ENCODE results near the gene LPAR3.

The LPAR3 gene

DNA sequence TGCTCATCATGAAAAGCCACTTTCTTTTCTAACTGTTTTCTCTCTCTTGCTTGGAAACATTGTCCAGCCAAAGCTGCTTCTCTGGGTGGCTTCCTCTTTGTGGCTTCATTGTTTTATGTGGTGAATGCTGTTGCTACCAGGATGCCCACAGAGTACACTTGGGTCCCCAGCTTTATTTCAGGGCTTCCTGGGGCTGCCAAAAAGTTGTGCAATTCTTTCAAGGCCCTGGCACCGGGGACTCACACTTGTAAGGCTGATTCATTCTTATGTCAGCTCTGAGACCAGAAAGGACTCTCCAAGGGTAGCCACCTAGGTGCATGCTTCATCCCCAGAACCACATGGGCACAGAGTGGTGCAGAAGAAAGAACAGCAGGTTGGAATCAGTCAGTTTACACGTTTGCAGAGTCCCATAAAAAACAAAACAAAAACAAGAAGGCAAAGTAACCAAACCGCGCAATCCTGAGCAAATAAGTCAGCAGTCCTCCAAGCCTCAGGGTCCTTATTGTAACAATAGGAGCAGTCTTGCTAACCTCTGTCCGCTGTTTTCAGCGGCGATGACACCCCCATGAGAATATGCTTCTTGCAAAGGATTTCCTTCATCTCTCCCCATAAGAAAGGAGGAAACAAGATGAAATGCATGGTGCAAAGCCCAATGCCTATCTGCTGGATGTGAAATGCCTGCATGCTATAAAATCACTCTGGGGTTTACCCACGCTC is 112.8 kb downstream of the LPAR3 start:
- DNase-seq (ENCODE audit: low read depth in 2 of 2, low spot score in 1 of 2): no peak

DNA sequence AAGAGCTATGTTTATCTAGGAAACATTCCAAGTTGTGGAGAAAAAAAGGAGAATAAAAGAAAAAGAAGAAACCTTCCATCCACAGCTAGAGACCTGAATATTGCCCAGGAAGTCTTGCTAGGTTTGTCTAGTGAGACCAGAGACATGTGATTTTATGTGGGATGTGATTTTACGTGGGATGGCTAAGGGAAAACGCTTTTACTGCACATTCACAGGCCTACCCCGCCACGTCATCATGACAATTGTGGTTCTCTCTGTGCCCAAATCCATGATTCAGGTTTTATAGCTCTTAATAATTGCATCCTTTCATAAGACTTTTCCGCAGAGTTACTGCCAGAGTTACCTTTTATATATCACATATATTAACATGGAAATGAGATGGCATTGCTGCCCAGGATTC is 116.4 kb downstream of the LPAR3 start:
- no peak for DNase-seq (ENCODE audit: low read depth in 2 of 2, low spot score in 1 of 2)

DNA sequence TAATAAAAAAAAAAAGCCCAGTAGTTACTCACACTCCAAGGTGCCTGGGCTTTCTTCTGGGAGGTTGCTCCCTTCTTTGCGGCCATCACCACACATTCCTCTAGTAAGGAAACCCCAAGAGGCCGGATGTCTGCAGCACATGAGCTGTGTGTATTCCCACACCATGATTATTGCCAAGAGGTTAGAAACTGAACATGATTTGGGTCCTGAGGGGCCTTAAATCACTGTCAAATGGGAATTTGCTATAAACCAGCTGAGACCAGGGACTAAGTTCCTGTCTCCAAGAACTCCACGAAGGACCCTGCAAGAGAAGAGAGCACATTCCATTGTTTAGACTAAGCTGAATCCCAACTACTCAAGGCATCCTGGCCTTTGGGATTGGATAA is 117.5 kb downstream of the LPAR3 start:
- no peak for DNase-seq (ENCODE audit: low read depth in 2 of 2, low spot score in 1 of 2)

DNA sequence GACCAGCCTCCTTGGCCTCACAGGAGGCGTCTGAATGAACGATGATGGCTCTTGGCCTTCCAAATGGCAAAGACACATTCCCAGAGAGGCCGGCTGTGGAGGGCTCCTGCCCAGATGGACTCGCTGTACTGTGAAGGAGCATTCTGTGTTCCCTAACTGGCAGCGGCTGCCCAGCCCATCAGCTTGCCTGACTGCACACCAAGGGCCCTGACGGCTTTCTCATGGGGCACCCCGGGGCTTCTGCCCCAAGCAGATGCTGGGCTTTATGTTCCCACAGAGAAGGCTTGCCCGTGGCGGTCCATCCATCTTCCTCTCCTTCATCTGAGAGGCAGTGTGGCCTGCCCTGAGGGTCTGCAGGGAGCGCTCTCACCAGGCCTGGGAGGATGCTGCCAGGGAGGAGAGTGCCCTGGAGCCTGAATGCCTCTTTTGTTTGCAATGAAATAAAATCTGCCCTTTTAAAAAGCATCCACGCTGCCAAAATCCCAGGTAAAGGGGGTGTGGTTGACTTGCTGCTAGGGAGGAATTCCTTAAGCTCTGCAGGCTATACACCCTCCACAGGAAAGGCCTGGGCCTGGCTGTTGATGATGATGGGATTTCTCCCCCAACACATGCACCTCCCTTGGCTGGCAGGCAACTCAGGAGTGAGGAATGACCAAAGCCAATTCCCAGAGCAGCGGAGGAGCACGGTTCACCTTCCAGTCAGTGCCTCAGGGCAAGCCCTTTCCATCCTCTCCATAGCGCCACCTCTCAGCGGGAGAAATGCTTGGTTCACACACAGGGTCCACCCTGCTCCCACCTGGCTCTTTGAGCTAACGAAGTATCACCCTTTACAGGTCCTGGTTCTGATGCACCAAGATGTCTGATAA is 118.1 kb downstream of the LPAR3 start:
- DNase-seq (ENCODE audit: low read depth in 2 of 2, low spot score in 1 of 2): no peak

DNA sequence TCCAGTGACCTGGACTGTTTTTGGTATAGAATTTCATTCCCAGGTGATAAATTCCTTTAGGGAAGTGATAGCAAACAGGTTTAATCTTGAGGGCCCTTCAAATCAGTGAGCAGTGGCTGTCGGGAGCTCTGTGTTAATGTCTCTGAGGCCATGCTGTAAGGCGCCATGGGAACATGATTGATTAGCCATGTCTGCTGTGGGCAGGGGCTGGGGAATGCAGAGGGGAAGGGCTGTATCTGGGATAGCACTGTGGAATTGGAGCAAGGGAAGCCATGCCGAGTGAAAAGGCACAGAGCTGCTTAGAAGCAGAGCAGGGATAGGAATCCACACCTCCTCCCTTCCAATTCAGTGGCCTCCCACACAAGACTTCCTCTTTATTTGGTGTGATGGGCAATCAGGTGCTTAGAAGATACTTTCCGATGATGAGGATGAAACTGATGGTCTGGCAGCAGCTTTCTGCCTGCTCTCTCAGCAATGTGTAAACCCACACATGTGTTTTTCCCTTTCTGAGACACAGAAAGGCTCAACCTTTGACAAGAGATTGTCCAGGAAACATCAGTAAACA is 119.0 kb downstream of the LPAR3 start:
- no peak for DNase-seq (ENCODE audit: low read depth in 2 of 2, low spot score in 1 of 2)

DNA sequence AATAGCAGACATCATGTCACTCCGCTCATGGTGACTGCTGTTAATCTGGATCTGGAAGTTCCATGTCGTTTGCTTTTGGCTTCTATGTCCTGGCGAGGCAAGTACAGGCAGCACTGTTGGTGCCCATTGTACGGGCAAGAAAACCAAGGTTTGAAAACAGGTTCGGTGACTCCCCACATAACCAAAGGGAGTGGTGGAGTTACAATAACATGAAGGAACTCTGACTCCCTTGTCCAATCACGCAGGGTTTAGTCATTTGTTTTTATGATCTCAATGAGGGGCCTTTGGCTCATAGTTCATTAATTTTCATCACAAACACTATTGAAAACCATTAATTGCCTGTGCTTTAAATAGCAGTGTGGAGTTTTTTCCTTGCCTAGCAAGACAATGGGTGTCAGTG is 119.8 kb downstream of the LPAR3 start:
- DNase-seq (ENCODE audit: low read depth in 2 of 2, low spot score in 1 of 2): no peak

DNA sequence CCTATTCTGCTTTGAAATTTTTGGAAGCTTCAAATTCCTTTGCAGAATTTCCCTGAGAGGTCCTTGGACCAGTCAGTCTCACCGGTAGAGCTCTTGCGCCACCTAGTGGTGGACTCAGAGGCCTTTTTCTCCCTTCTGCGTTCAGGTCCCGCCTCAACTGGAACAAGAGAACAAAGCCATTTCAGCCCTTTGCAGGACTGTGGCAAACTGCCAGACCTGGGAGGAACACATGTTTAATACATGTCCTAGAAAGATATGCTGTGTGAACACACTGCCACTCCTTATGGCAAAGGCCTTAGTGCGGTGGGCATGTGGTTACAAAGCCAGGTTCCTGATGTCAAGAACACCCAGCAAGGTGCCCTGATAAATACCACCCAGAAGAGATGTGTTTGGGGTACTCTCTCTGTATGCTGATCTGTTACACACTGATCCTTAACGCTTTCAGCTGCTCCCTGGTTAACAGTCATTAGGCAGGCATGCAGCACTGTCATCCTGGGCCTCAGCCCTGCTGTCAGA is 120.5 kb downstream of the LPAR3 start:
- DNase-seq (ENCODE audit: low read depth in 2 of 2, low spot score in 1 of 2): peak; percentile 39 to 55

DNA sequence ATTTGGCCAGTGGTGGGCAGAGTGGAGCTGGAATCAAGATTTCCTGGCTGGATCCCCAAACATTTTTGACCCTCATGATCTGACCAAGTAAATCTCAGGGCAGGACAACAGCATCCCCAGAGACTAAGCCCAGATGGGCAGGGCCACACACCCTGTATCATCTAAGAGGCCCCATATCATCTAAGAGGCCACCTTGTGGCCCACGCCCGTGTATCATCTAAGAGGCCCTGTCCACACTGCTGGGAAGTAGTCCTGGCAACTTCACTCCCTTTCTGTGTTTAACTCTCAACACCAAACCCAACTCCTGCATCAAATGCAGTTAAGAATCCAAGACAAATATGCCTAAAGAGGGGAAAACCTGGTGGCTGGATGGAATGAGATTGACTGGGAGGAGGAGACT is 121.1 kb downstream of the LPAR3 start:
- no peak for DNase-seq (ENCODE audit: low read depth in 2 of 2, low spot score in 1 of 2)

DNA sequence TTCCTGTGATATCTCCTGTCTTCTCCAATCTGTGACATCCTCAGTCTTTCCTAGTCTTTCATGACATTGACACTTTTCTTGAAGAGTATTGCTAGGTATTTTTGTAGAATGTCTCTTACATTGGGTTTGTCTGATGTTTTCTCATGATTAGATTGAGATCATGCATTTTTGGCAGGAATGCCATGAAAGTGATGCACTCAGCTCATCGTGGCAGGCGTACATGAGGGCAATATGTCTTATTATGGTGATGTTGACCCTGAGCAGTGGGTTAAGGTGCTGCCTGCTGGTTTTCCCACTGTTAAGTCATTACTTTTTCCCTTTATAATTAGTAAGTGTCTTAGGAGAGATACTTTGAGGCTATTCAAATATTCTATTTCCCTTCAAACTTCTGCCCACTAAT is 122.5 kb downstream of the LPAR3 start:
- DNase-seq (ENCODE audit: low read depth in 2 of 2, low spot score in 1 of 2): no peak

DNA sequence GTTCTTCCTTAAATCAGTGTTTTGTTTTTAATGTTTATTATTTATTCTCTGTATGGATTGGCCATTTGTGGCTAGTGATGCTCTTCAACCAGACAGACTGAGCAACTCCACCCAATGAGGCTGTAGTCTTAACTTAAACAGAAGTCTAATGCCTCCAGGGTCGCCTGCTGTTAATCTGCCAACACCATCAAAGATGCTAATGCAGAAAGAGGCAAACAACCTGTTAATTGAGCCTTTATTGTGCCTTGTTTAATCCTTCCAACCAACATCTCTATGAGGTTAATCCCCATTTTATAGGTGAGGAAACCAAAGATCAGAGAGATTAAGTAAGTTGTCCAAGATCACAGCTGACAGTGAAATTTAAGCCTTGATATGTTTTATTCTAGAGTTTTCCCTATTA is 123.4 kb downstream of the LPAR3 start:
- DNase-seq (ENCODE audit: low read depth in 2 of 2, low spot score in 1 of 2): no peak

DNA sequence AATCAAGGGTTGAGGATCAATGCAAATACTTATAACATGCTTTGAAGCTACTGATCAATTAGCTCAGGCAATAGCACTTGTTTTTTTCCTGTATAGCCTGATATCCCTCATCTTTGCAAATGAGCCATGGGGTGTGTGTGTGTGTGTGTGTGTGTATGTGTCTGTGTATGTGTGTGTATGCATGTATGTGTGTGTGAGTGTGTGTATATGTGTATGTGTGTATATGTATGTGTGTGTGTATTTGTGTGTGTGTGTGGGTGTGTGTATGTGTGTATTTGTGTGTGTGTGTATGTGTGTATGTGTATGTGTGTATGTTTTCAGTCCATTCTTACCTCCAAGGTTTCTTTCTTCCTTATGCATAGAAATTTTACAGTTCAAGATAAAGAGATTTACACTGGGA is 124.4 kb downstream of the LPAR3 start:
- DNase-seq (ENCODE audit: low read depth in 2 of 2, low spot score in 1 of 2): no peak

DNA sequence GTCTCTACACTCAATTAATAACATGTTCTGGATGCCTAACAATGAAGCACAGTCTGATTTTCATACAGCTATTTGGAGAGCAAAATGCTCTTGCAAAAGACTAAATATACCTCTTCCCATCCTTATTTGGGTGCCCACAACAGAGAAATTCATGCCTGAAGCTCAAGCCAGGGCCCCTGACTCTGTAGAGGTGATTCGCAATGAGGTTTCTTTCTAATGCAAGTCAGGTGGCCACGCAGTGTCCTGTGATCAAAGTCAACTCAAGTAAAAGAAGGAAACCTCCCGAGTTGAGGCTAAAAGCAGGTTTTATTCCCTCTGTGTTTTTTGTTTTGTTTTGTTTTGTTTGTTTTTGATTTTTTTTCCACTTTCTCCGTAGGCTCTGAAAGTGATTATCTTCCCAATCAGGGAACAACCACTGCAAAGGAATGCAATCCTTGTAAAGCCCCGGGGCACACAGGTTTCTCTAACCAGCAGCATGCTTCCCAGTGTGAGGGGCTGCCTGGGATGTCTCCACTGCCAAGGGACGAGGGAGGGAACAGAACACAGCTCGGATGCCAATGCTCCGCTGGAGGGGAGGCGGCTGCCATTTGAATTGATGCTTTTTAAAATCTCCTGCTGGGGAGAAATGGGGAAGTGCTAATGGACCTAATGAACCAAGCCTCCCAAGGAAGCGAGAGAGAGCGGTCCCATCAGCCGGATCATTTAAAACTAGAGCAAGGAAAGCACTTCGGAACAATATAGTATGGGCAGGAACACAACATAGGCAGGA is 128.9 kb downstream of the LPAR3 start:
- no peak for DNase-seq (ENCODE audit: low read depth in 2 of 2, low spot score in 1 of 2)

DNA sequence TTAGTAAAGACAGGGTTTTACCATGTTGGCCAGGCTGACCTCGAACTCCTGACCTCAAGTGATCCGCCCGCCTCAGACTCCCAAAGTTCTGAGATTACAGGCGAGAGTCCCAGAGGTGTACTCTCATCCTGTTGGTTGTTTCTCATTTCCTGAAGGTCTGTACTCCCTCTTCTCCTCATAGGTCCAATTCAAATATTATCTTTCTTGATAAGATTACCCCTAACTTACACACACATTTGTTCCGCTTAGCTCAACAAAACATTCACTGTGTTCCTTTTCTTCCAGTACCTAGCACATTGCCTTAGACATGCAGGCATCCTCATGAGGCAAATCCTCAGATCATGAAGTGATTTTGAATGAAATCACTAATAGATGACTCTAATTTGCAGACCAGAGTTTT is 130.3 kb downstream of the LPAR3 start:
- DNase-seq (ENCODE audit: low read depth in 2 of 2, low spot score in 1 of 2): no peak

All from stimulated activated CD8-positive, alpha-beta memory T cell treated with anti-CD3 and anti-CD28 coated beads, Interleukin-4, amount 100 ng/mL, for 1 hour (primary cell).